WTC11 (cell line): ENCODE measurements around the gene RABGAP1.

ENCODE experiments used
- ATF3 ChIP-seq: sonication (generic); formaldehyde crosslinking; conservative IDR thresholded peaks from 2 replicates; pipeline ENCODE4 v1.8.1; 2022; ENCODE audit warnings: mild to moderate bottlenecking, missing genetic modification reagents
- GRHL2 ChIP-seq: fragments of 250-450 bp; sonication (Bioruptor Pico); IDR thresholded peaks from 2 replicates; pipeline ENCODE4 v1.8.0; 2022; ENCODE audit warnings: mild to moderate bottlenecking, moderate library complexity; ENCODE audit not compliant: insufficient replicate concordance, severe bottlenecking
- ZNF263 ChIP-seq: sonication (generic); formaldehyde crosslinking; IDR thresholded peaks from 2 replicates; pipeline ENCODE4 v1.8.1; 2022; ENCODE audit warnings: low read depth, mild to moderate bottlenecking, moderate library complexity, missing genetic modification reagents
- ZSCAN18 ChIP-seq: fragments of 250-450 bp; sonication (Bioruptor Pico); IDR thresholded peaks from 2 replicates; pipeline ENCODE4 v2.1.2; 2022; ENCODE audit warnings: mild to moderate bottlenecking, moderate library complexity
- TF ChIP-seq, protein P1 (sequence below): sonication (generic); formaldehyde crosslinking; IDR thresholded peaks from 2 replicates; pipeline ENCODE4 v1.8.0; 2023; ENCODE audit warnings: missing genetic modification reagents
- TF ChIP-seq, protein P2 (sequence below): fragments of 200-600 bp; IDR thresholded peaks from 2 replicates; pipeline ENCODE4 v1.8.0; 2022; ENCODE audit warnings: antibody characterized with exemption

DNA sequence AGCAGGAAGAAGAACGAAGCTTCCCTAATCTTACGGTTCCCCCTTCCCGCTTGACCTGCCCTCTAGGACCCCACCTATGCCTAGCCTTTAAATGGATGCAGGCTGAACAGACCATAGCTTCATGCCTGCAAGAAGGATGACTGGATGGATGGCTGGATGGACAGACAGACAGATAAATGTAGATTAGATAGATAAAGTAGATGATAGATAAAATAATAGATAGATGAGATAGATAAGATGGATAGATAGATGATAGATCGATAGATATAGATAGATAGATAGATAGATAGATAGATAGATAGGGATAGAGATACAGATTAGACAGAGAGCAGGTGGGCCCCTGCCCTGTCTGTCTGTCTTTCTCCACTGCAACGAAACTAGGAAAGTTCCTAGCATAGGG is 164.7 kb downstream of the RABGAP1 start:
- TF ChIP-seq, protein P1, sequence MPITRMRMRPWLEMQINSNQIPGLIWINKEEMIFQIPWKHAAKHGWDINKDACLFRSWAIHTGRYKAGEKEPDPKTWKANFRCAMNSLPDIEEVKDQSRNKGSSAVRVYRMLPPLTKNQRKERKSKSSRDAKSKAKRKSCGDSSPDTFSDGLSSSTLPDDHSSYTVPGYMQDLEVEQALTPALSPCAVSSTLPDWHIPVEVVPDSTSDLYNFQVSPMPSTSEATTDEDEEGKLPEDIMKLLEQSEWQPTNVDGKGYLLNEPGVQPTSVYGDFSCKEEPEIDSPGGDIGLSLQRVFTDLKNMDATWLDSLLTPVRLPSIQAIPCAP (CRISPR knock-in tag) = no peak
- TF ChIP-seq, protein P2, sequence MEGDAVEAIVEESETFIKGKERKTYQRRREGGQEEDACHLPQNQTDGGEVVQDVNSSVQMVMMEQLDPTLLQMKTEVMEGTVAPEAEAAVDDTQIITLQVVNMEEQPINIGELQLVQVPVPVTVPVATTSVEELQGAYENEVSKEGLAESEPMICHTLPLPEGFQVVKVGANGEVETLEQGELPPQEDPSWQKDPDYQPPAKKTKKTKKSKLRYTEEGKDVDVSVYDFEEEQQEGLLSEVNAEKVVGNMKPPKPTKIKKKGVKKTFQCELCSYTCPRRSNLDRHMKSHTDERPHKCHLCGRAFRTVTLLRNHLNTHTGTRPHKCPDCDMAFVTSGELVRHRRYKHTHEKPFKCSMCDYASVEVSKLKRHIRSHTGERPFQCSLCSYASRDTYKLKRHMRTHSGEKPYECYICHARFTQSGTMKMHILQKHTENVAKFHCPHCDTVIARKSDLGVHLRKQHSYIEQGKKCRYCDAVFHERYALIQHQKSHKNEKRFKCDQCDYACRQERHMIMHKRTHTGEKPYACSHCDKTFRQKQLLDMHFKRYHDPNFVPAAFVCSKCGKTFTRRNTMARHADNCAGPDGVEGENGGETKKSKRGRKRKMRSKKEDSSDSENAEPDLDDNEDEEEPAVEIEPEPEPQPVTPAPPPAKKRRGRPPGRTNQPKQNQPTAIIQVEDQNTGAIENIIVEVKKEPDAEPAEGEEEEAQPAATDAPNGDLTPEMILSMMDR = no peak
- TF ChIP-seq GRHL2 (CRISPR knock-in tag) = no peak
- TF ChIP-seq ZSCAN18 = no peak
- no peak for TF ChIP-seq ATF3 (CRISPR knock-in tag)
- no peak for TF ChIP-seq ZNF263 (CRISPR knock-in tag)
